ENCODE results near the gene SYTL3. TPM values are rescaled to one million over a fixed set of nuclear protein-coding genes. Genes with fewer than 3 reads are reported as not detected.
"Not testable (repeated sequence)": the region's sequence is repeated elsewhere in the genome, so short reads cannot be mapped to it uniquely, and the experiment has no call there.

SYTL3 gene
- total RNA-seq, 4 donors from 2014 or later: 2.8 to 5.1 (median 3.4) TPM

GRCh38 chr6:158672726-158673125 lies 22.9 kb downstream of the SYTL3 start:
- H3K27ac ChIP-seq: no peak overlapping the region
- TF ChIP-seq POLR2A (IDR thresholded peaks at IDR 0.05): no peak
- no peak for TF ChIP-seq EP300 (IDR thresholded peaks at IDR 0.05)
- TF ChIP-seq, protein P1, sequence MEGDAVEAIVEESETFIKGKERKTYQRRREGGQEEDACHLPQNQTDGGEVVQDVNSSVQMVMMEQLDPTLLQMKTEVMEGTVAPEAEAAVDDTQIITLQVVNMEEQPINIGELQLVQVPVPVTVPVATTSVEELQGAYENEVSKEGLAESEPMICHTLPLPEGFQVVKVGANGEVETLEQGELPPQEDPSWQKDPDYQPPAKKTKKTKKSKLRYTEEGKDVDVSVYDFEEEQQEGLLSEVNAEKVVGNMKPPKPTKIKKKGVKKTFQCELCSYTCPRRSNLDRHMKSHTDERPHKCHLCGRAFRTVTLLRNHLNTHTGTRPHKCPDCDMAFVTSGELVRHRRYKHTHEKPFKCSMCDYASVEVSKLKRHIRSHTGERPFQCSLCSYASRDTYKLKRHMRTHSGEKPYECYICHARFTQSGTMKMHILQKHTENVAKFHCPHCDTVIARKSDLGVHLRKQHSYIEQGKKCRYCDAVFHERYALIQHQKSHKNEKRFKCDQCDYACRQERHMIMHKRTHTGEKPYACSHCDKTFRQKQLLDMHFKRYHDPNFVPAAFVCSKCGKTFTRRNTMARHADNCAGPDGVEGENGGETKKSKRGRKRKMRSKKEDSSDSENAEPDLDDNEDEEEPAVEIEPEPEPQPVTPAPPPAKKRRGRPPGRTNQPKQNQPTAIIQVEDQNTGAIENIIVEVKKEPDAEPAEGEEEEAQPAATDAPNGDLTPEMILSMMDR (IDR thresholded peaks at IDR 0.05): no peak
- no peak for TF ChIP-seq POLR2AphosphoS5 (IDR thresholded peaks at IDR 0.05)
- WGBS: 95% methylated on average over 6 of the region's 6 CpGs
- no peaks in the 10 kb centered on the region for H3K27me3 ChIP-seq
- H3K4me1 ChIP-seq: peaks cover 18% of the 10 kb centered on the region
- no peaks in the 10 kb centered on the region for H3K36me3 ChIP-seq
- no peak for DNase-seq (ENCODE audit: low spot score in 2 of 2)
- no peak overlapping the region for H3K4me3 ChIP-seq
- no peaks in the 10 kb centered on the region for H3K9me3 ChIP-seq

- WGBS: 86% methylated on average over 14 of the region's 14 CpGs
- H3K4me3 ChIP-seq: no peak overlapping the region
These were observed 24.7 kb downstream of the SYTL3 start for GRCh38 chr6:158674342-158675131.

DNA sequence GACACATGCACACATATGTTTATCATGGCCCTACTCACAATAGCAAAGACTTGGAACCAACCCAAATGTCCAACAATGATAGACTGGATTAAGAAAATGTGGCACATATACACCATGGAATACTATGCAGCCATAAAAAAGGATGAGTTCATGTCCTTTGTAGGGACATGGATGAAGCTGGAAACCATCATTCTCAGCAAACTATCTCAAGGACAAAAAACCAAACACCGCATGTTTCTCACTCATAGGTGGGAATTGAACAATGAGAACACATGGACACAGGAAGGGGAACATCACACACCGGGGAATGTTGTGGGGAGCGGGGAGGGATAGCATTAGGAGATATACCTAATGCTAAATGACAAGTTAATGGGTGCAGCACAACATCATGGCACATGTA lies 27.2 kb downstream of the SYTL3 start:
- not testable (repeated sequence) for H3K27ac ChIP-seq; H3K27me3 ChIP-seq; H3K36me3 ChIP-seq; DNase-seq (ENCODE audit: low spot score in 2 of 2); H3K4me3 ChIP-seq; H3K9me3 ChIP-seq; H3K4me1 ChIP-seq
- WGBS: 97% methylated on average over 3 of the region's 3 CpGs

More at GRCh38 chr6:158674342-158675131, 24.7 kb downstream of the SYTL3 start:
- no peak for DNase-seq (ENCODE audit: low spot score in 2 of 2)
- TF ChIP-seq POLR2AphosphoS5 (IDR thresholded peaks at IDR 0.05) (no peak), EP300 (IDR thresholded peaks at IDR 0.05) (no peak), POLR2A (IDR thresholded peaks at IDR 0.05) (no peak)
- TF ChIP-seq, protein P1 (IDR thresholded peaks at IDR 0.05): no peak
- no peaks in the 10 kb centered on the region for H3K9me3 ChIP-seq
- no peaks in the 10 kb centered on the region for H3K27me3 ChIP-seq
- peaks cover 5% of the 10 kb centered on the region for H3K4me1 ChIP-seq
- H3K36me3 ChIP-seq: no peaks in the 10 kb centered on the region
- H3K27ac ChIP-seq: no peak overlapping the region

GRCh38 chr6:158677906-158678578 lies 28.2 kb downstream of the SYTL3 start:
- H3K27ac ChIP-seq: no peak overlapping the region
- 74% methylated on average over 11 of the region's 11 CpGs for WGBS

GRCh38 chr6:158680015-158680414 lies 30.2 kb downstream of the SYTL3 start:
- TF ChIP-seq POLR2AphosphoS5 (IDR thresholded peaks at IDR 0.05): no peak
- TF ChIP-seq, protein P1 (IDR thresholded peaks at IDR 0.05): no peak
- TF ChIP-seq POLR2A (IDR thresholded peaks at IDR 0.05): no peak
- TF ChIP-seq EP300 (IDR thresholded peaks at IDR 0.05): no peak
- no peak overlapping the region for H3K27ac ChIP-seq
- H3K4me1 ChIP-seq: peaks cover 2% of the 10 kb centered on the region
- H3K27me3 ChIP-seq: no peaks in the 10 kb centered on the region
- H3K36me3 ChIP-seq: no peaks in the 10 kb centered on the region
- H3K9me3 ChIP-seq: no peaks in the 10 kb centered on the region
- 86% methylated on average over 2 of the region's 2 CpGs for WGBS
- DNase-seq (ENCODE audit: low spot score in 2 of 2): no peak
- no peak overlapping the region for H3K4me3 ChIP-seq

More at GRCh38 chr6:158677906-158678578, 28.2 kb downstream of the SYTL3 start:
- no peaks in the 10 kb centered on the region for H3K36me3 ChIP-seq
- no peak for DNase-seq (ENCODE audit: low spot score in 2 of 2)
- H3K9me3 ChIP-seq: no peaks in the 10 kb centered on the region
- peaks cover 2% of the 10 kb centered on the region for H3K4me1 ChIP-seq
- no peaks in the 10 kb centered on the region for H3K27me3 ChIP-seq
- no peak overlapping the region for H3K4me3 ChIP-seq
- TF ChIP-seq EP300 (IDR thresholded peaks at IDR 0.05) (no peak), POLR2AphosphoS5 (IDR thresholded peaks at IDR 0.05) (no peak), POLR2A (IDR thresholded peaks at IDR 0.05) (no peak)
- TF ChIP-seq, protein P1 (IDR thresholded peaks at IDR 0.05): no peak

All from suprapubic skin (tissue), 4 donors.